Stimulated activated CD4-positive, alpha-beta T cell treated with anti-CD3 and anti-CD28 coated beads, Interleukin-4, amount 100 ng/mL, for 24 hours (primary cell): ENCODE measurements around the gene FYN.

ENCODE experiments used
- DNase-seq: peaks from one replicate; pipeline ENCODE4 v3.0.0-alpha.2; 2020

The FYN gene

DNA sequence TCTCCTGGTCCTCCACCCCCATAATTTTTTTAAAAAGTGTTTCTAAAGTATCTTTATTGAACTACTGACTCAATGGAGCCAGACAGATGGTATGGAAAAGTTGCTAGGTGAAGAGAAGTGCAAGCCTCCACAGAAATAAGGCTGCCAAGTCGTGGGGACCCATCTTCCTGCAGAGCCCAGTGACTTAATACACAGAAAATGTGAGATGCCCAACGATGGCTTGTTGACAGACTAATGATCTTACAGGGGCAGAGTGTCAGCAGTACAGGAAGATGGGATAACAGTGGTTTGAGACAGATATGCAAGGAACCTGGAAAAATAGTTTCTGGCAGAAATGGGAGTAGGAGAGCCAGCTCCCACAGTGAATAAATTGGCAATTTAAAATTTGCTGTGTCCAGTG lies 43.3 kb downstream of the FYN start:
- DNase-seq, result no peak

GRCh38 chr6:111829581-111829980 lies 43.7 kb downstream of the FYN start:
- no peak for DNase-seq

GRCh38 chr6:111828809-111829208 lies 44.4 kb downstream of the FYN start:
- no peak for DNase-seq

GRCh38 chr6:111825439-111826086 lies 47.7 kb downstream of the FYN start:
- DNase-seq, result no peak

- no peak for DNase-seq
Measured at GRCh38 chr6:111824608-111825337, 48.5 kb downstream of the FYN start.

DNA sequence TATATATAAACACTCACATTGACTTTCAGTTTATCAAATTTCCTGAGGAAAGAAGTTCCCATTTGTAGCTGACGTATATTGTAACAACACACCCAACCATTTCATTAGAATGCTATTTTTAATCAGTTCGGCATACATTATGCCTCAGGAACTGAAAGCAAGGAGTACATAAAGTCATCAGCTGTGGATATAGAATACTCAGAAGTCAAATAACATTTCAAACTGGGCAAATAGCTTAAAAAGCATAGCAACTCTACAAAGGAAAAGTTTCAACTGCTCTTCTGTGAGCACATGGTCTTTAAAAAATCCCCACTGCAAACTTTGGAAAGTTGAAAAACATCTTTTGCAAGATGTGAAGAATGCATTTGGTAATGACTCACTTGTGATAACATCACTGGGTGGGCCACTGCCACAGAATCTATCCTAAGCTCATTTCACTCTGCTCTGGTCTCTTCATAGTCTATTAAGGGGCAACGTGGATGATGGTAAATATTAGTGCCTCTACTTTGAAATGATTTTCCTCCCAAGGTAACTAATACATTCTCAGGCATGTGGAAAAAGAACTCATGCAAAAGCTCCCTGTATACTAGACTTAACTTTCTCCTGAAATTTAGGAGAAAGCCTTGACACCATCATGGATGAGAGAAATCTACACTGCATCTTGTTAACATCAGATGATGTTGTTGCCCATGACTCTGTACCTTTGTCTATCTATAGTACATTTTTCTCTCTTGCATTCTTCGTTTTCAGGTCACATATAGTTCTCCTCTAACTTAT lies 49.2 kb downstream of the FYN start:
- no peak for DNase-seq

DNA sequence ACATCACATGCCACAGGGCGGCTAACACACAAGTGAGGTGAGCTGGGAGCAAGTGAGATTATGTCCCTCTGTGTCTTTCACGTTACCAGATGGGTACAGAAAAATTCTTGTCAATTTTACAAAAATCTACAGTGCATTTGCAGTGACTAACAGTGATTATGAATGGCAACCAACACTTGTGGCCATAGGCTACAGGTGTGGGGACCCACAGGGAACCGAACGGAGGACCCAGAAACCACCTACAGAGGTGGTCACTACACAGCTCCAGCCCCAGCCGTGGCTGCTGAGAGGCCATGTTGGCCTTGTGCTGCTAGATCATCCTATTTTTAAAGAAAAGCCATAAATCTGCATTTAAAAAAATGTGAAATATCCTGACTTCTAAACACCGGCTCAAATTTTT lies 50.2 kb downstream of the FYN start:
- DNase-seq, result no peak

GRCh38 chr6:111819458-111819857 lies 53.8 kb downstream of the FYN start:
- DNase-seq, result no peak

- no peak for DNase-seq
Measured at GRCh38 chr6:111818539-111819226, 54.6 kb downstream of the FYN start.

- DNase-seq, result no peak
Measured at GRCh38 chr6:111817451-111818120, 55.7 kb downstream of the FYN start.

DNA sequence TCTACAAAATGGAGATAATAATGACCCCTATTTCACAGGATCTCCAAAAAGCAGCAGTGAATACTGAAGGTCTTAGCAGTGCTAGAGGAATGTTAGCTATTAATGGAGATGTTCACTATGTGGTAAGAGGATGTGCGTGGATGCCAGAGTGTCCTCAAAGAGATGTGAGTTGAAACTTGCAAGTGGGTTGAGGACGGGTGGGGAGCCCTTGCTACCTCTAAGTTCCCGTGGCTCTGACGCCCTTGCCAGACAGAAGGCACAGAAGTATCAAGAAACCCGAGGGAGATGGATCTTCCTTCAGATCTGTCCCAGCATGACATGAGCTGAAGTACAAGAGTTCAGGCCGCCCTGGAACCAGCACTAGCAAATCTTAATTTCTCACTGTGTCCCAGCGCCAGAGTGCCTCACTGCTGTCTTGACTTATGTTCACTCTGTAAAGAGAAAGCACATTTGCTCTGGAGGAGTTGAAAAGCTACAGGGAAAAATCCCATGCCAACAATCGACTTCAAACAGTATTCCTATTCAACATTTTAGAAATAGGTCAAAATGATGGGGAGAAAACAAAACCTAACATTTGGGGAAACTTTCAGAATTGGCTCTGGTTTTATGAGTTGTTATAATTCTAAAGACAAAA lies 59.5 kb downstream of the FYN start:
- no peak for DNase-seq

GRCh38 chr6:111813237-111813636 lies 60.0 kb downstream of the FYN start:
- DNase-seq, result no peak

DNA sequence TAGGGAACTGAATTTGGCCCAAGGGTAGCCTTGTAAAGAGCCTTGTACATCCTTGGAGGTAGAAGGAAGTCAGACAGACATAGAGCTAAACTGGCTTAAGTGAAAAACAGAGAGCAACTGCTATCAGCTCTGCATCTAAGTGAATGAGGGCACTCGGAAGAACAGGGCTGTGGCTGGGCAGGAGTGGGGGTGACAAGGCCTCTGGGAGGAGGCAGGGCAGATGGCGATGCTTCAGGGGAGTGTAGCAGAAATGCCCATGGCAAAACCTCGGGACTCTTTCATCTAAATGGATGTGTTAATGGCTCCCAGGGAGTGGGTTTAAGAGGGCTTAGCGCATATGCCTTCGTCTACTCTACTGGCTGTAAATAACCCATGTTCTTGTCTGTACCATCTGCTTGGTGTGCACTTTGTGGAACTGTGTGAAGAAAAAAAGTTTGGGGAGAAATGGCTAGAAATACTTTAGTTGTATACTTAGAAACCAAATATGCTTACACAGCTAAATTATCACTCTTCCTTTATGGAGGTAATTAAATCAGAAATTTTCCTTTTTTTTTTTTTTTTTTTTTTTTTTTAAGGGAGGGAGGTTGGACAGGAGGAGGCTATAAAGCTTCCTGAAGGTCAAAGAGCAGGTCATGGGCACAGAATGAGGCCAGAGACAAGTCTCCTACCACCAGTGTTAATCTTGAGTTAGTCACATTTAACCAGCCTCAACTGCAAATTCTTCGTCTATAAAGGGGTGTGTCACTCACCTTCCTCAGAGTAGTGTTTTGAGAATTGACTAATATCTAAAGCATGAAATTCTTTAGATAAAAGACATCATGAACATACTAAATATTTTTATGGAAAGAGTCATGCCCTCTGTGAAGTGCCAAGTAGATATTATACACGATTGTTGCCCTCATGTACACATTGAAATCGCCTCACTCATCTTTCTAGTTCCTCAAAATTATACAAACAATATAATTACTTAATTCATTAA lies 60.9 kb downstream of the FYN start:
- DNase-seq, result no peak

- peak; percentile 51 for DNase-seq
Measured at GRCh38 chr6:111810294-111811131, 62.7 kb downstream of the FYN start.

DNA sequence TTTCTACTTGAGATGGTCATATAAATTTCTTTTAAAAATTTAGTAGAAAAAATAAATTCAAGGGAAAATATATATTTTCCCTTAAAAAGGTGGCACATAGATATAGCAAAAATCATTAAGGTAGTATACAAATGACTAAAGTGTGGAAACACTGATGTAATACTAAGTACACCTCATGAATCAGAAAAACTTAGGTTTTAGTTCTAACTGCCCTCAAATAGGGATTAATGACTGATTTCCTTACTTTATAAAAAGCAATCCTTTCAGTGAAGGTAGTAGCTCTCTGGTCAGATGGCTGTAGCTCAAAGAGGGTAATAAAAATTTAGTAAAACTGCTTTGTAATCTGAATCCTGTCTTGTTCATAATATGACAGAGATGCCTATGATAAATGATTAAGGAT lies 63.5 kb downstream of the FYN start:
- no peak for DNase-seq

DNA sequence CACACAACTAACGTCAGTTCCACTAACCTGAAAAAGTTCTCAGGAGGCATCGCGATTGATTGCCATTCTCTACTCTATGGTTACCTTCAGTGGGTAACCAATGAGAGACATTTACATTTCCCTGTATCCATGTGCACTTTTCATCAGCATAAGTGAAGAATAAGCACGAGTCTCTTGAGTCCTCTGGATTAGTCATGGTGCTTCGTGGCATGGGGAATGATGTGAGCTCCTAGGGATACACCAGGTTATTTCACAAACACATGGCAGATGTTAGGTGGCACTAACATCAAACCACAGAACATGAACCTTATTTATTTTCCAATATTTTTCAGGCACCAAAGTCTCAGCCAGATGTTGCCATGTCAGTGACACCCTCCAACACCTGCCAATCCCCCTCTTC lies 64.0 kb downstream of the FYN start:
- no peak for DNase-seq

GRCh38 chr6:111808493-111808892 lies 64.8 kb downstream of the FYN start:
- no peak for DNase-seq

- DNase-seq, result no peak
Measured at GRCh38 chr6:111806561-111807497, 66.4 kb downstream of the FYN start.

GRCh38 chr6:111806165-111806547 lies 67.1 kb downstream of the FYN start:
- no peak for DNase-seq
